ENCODE measurements around the gene TPGS2.

Gene TPGS2

GRCh38 chr18:36757991-36758390 is 70.8 kb downstream of the TPGS2 start:
- Mint-ChIP-seq H3K9me3 (peaks cover 4% of the 10 kb centered on the region in 2 donors), H3K36me3 (no peaks in the 10 kb centered on the region), H3K4me1 (peaks cover 0 to 5% of the 10 kb centered on the region in 2 donors), H3K4me3 (no peak overlapping the region), H3K27me3 (peaks cover 5 to 6% of the 10 kb centered on the region in 2 donors), H3K27ac (no peak overlapping the region)
- no peak for ATAC-seq (replicated peaks)
- no peak for DNase-seq

GRCh38 chr18:36757081-36757480 is 71.7 kb downstream of the TPGS2 start:
- H3K27me3 Mint-ChIP-seq, result peaks cover 5 to 6% of the 10 kb centered on the region in 2 donors
- no peak overlapping the region for H3K4me3 Mint-ChIP-seq
- H3K9me3 Mint-ChIP-seq, result peaks cover 4% of the 10 kb centered on the region in 2 donors
- ATAC-seq (replicated peaks) (no peak), DNase-seq (no peak)
- H3K36me3 Mint-ChIP-seq, result no peaks in the 10 kb centered on the region
- H3K4me1 Mint-ChIP-seq, result peaks cover 0 to 5% of the 10 kb centered on the region in 2 donors
- H3K27ac Mint-ChIP-seq, result no peak overlapping the region

- ATAC-seq (replicated peaks), result no peak
- Mint-ChIP-seq H3K4me3 (no peak overlapping the region), H3K27me3 (peaks cover 0 to under 1% of the 10 kb centered on the region in 2 donors), H3K9me3 (peaks cover 0 to 2% of the 10 kb centered on the region in 2 donors), H3K36me3 (no peaks in the 10 kb centered on the region), H3K27ac (no peak overlapping the region), H3K4me1 (no peaks in the 10 kb centered on the region)
- no peak for DNase-seq
Observed at GRCh38 chr18:36756242-36756641, 72.6 kb downstream of the TPGS2 start.

GRCh38 chr18:36752929-36753865 is 75.6 kb downstream of the TPGS2 start:
- no peaks in the 10 kb centered on the region for H3K27me3 Mint-ChIP-seq
- H3K27ac Mint-ChIP-seq, result no peak overlapping the region
- no peaks in the 10 kb centered on the region for H3K36me3 Mint-ChIP-seq
- DNase-seq (no peak), ATAC-seq (replicated peaks) (no peak)
- H3K4me3 Mint-ChIP-seq, result no peak overlapping the region
- H3K9me3 Mint-ChIP-seq, result peaks cover 0 to 6% of the 10 kb centered on the region in 2 donors
- H3K4me1 Mint-ChIP-seq, result no peaks in the 10 kb centered on the region

GRCh38 chr18:36745219-36745975 is 83.4 kb downstream of the TPGS2 start:
- DNase-seq (no peak), ATAC-seq (replicated peaks) (no peak)
- no peak overlapping the region for H3K4me3 Mint-ChIP-seq
- H3K27me3 Mint-ChIP-seq, result peaks cover 8 to 12% of the 10 kb centered on the region in 2 donors
- H3K27ac Mint-ChIP-seq, result no peak overlapping the region
- H3K36me3 Mint-ChIP-seq, result no peaks in the 10 kb centered on the region
- peaks cover 0 to 2% of the 10 kb centered on the region in 2 donors for H3K9me3 Mint-ChIP-seq
- no peaks in the 10 kb centered on the region for H3K4me1 Mint-ChIP-seq

DNA sequence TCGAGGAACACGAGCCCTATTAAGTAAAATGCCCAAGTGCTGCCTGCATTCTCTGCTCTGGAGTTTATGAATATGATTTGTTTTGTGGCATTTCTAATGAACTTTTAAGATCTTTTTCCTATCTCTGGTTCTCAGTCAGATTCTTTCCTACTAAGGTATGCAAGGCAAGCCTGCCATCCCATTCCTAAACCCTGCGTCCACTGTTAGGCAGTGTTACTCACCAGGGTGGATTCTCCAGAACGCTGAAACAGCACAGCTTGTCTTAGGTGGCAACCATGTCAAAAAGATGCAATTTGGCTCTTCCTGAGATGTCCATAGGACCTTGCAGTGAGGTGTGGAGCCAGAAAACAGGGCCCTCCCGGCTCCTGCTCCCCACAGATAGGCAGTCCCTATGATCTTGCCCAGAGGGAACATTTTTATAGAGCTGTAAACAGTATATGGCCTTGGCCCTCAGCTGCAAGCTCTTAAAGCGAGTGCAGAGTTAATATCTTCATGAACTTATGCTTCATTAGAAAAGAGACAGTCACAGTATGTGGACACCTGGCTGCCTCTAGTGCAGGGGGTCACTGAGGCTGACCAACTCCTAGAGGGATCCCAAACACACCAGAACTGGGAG is 84.4 kb downstream of the TPGS2 start:
- H3K36me3 Mint-ChIP-seq, result no peaks in the 10 kb centered on the region

More for the DNA sequence above, 84.4 kb downstream of the TPGS2 start:
- no peak overlapping the region for H3K4me3 Mint-ChIP-seq
- H3K4me1 Mint-ChIP-seq, result no peaks in the 10 kb centered on the region
- ATAC-seq (replicated peaks), result no peak
- no peak overlapping the region for H3K27ac Mint-ChIP-seq
- H3K27me3 Mint-ChIP-seq, result peaks cover 8 to 12% of the 10 kb centered on the region in 2 donors
- no peak for DNase-seq
- H3K9me3 Mint-ChIP-seq, result no peaks in the 10 kb centered on the region

All from stimulated activated naive B cell treated with anti-CD40 and anti-IgM and Interleukin-4, amounts not matched to agents 10 μg/mL and 1 μg/mL and 100 μg/mL, for 72 hours (primary cell).